LNCaP clone FGC (cell line): Measurements from ENCODE around the gene PDE9A.

ENCODE experiments used
- DNase-seq: peaks from one replicate; pipeline ENCODE4 v3.0.0-alpha.2; 2011; ENCODE audit warnings: low read depth
- H3K4me3 ChIP-seq: 2 replicates; pipeline ENCODE4 v1.5.1; 2011; ENCODE audit warnings: mild to moderate bottlenecking, low read depth, low read length, control low read depth
- CTCF ChIP-seq: IDR thresholded peaks from 2 replicates; pipeline ENCODE4 v1.5.1; 2012; ENCODE audit warnings: mild to moderate bottlenecking; ENCODE audit not compliant: control insufficient read depth, insufficient read depth; ENCODE audit errors: extremely low read depth

PDE9A gene

GRCh38 chr21:42748620-42749176, 95.3 kb downstream of the PDE9A start:
- TF ChIP-seq CTCF = no peak
- DNase-seq = no peak
- H3K4me3 ChIP-seq = no peak overlapping the region

- no peak overlapping the region for H3K4me3 ChIP-seq
- TF ChIP-seq CTCF = no peak
- DNase-seq = no peak
Observed at GRCh38 chr21:42750737-42751530, 97.5 kb downstream of the PDE9A start.

GRCh38 chr21:42751866-42752265, 98.4 kb downstream of the PDE9A start:
- TF ChIP-seq CTCF = no peak
- DNase-seq = no peak
- H3K4me3 ChIP-seq = no peak overlapping the region

GRCh38 chr21:42753804-42754203, 100.4 kb downstream of the PDE9A start:
- no peak for DNase-seq
- no peak overlapping the region for H3K4me3 ChIP-seq
- no peak for TF ChIP-seq CTCF

GRCh38 chr21:42754270-42754933, 101.0 kb downstream of the PDE9A start:
- H3K4me3 ChIP-seq = no peak overlapping the region
- no peak for TF ChIP-seq CTCF
- no peak for DNase-seq

- TF ChIP-seq CTCF = no peak
- H3K4me3 ChIP-seq = no peak overlapping the region
- DNase-seq = no peak
Observed at GRCh38 chr21:42755031-42755665, 101.7 kb downstream of the PDE9A start.
